ENCODE data around the gene LAMA5. TPM values are rescaled to one million over a fixed set of nuclear protein-coding genes. Genes with fewer than 3 reads are reported as not detected.

LAMA5 gene, protein sequence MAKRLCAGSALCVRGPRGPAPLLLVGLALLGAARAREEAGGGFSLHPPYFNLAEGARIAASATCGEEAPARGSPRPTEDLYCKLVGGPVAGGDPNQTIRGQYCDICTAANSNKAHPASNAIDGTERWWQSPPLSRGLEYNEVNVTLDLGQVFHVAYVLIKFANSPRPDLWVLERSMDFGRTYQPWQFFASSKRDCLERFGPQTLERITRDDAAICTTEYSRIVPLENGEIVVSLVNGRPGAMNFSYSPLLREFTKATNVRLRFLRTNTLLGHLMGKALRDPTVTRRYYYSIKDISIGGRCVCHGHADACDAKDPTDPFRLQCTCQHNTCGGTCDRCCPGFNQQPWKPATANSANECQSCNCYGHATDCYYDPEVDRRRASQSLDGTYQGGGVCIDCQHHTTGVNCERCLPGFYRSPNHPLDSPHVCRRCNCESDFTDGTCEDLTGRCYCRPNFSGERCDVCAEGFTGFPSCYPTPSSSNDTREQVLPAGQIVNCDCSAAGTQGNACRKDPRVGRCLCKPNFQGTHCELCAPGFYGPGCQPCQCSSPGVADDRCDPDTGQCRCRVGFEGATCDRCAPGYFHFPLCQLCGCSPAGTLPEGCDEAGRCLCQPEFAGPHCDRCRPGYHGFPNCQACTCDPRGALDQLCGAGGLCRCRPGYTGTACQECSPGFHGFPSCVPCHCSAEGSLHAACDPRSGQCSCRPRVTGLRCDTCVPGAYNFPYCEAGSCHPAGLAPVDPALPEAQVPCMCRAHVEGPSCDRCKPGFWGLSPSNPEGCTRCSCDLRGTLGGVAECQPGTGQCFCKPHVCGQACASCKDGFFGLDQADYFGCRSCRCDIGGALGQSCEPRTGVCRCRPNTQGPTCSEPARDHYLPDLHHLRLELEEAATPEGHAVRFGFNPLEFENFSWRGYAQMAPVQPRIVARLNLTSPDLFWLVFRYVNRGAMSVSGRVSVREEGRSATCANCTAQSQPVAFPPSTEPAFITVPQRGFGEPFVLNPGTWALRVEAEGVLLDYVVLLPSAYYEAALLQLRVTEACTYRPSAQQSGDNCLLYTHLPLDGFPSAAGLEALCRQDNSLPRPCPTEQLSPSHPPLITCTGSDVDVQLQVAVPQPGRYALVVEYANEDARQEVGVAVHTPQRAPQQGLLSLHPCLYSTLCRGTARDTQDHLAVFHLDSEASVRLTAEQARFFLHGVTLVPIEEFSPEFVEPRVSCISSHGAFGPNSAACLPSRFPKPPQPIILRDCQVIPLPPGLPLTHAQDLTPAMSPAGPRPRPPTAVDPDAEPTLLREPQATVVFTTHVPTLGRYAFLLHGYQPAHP (N-terminal part only)
- total RNA-seq, result 53.6 and 61.2 TPM in 2 replicates

GRCh38 chr20:62367136-62367632, at the start of gene LAMA5:
Gene LAMA5, minus strand, starts transcription at chr20:62367312. Its CDS starts 67 bp downstream, at chr20:62367245.

DNA sequence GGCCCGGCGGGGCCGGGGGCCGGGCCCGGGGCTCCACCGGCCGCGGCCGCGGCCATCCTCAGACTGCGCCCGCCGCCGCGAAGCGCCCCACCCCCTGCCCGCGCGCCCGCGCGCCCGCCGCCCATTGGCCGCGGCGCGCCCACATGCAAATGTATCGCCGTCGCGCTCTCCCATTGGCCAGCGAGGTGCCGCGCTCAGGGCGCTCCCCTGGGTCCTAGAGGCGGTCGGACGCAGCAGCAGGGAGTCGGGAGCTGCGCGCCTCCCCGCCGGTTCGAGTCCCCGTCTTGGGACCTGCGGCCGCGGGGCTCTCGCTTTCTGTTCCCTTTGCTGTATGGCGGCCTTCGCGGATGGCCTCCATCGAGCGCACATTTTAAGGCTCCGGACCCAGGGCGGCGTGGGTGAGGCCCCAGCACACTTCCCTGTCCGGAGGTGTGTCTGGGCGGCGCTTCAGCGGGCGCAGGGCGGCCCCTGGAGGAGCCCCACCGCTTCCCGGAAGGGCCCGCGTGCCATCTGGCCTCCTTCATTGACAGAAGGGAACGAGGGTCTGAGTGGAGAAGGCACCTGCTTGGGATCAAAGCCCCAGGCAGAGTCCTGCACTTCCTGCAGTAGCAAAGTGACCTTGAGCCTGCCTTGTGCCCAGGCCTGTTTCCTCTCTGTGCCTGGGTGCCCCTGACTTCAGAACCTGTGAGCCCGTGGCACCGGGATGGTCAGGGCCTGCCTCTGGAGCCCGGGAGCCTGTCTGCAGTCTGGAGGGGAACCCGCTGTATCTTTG, 40.3 kb upstream of the LAMA5 start, which contains the start of gene CABLES2:
Gene CABLES2, minus strand, starts transcription at position 65 of the 772 bp plus-strand sequence. Its CDS starts 9 bp downstream, at position 56.

GRCh38 chr20:62386383-62387218, 19.5 kb upstream of the LAMA5 start, which contains the start of gene RPS21:
Gene RPS21, plus strand, starts transcription at chr20:62387103. Its CDS starts 236 bp downstream, at chr20:62387339.

GRCh38 chr20:62302341-62303061, 64.6 kb downstream of the LAMA5 start, which contains the start of gene ADRM1:
Gene ADRM1, plus strand, starts transcription at chr20:62302997. Its CDS starts 572 bp downstream, at chr20:62303569.

Other genes with a start within 250 kb of the LAMA5 start
- 26.1 and 31.9 TPM in 2 replicates for gene LSM14B, start 244.8 kb downstream of the LAMA5 start, total RNA-seq
- gene PSMA7, start 223.9 kb downstream of the LAMA5 start, total RNA-seq, result 351 and 421 TPM in 2 replicates
- gene SS18L1, start 223.5 kb downstream of the LAMA5 start, total RNA-seq, result 15.0 and 15.7 TPM in 2 replicates
- gene MTG2, start 184.3 kb downstream of the LAMA5 start, total RNA-seq, result 14.7 and 19.1 TPM in 2 replicates
- gene HRH3, start 147.0 kb downstream of the LAMA5 start, total RNA-seq, result not detected in 2 replicates
- 23.5 and 25.2 TPM in 2 replicates for gene OSBPL2, start 128.8 kb downstream of the LAMA5 start, total RNA-seq
- 182 and 188 TPM in 2 replicates for gene ADRM1, start 64.3 kb downstream of the LAMA5 start, total RNA-seq
- gene RPS21, start 19.8 kb upstream of the LAMA5 start, total RNA-seq, result 715 and 841 TPM in 2 replicates
- gene CABLES2, start 40.0 kb upstream of the LAMA5 start, total RNA-seq, result 2.7 and 3.9 TPM in 2 replicates
- gene RBBP8NL, start 60.2 kb upstream of the LAMA5 start, total RNA-seq, result not detected in 2 replicates
- gene GATA5, start 108.7 kb upstream of the LAMA5 start, total RNA-seq, result not detected in 2 replicates

All from vein endothelial cell (primary cell).